Mammary epithelial cell (primary cell): ENCODE data around the gene DERL3.

Experiments used
- EZH2 ChIP-seq: IDR thresholded peaks from 2 replicates; pipeline ENCODE4 v1.6.1; 2012; ENCODE audit warnings: low read length, inconsistent platforms, borderline replicate concordance
- TF ChIP-seq, protein P1 (sequence below), 2 donors: IDR thresholded peaks in 1 of 2; conservative IDR thresholded peaks in 1 of 2; 2 replicates each; pipeline ENCODE4 v1.5.1; 2011 to 2012; ENCODE audit warnings: inconsistent platforms in 2 of 2, low read length in 2 of 2, mild to moderate bottlenecking in 2 of 2, control low read depth in 1 of 2, low read depth in 1 of 2; ENCODE audit not compliant: insufficient read depth in 1 of 2; ENCODE audit errors: extremely low read depth in 1 of 2

DNA sequence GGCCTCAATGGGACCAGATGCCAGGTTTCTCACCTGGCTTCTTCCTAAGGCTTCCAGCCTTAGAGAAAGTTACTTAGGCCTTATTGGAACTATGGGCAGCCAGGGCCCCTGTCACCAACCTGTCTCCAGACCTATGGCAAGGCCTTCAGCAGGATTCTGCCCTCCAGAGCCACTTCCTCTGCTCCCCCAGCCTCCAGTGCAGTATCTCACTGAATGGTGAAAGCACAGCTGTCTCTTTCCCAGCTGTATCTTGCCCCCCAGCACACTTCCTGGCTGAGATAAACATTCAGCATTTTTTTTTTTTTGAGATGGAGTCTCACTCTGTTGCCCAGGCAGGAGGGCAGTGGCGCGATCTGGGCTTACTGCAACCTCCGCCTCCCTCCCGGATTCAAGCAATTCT lies 20.4 kb upstream of the DERL3 start:
- TF ChIP-seq, protein P1, sequence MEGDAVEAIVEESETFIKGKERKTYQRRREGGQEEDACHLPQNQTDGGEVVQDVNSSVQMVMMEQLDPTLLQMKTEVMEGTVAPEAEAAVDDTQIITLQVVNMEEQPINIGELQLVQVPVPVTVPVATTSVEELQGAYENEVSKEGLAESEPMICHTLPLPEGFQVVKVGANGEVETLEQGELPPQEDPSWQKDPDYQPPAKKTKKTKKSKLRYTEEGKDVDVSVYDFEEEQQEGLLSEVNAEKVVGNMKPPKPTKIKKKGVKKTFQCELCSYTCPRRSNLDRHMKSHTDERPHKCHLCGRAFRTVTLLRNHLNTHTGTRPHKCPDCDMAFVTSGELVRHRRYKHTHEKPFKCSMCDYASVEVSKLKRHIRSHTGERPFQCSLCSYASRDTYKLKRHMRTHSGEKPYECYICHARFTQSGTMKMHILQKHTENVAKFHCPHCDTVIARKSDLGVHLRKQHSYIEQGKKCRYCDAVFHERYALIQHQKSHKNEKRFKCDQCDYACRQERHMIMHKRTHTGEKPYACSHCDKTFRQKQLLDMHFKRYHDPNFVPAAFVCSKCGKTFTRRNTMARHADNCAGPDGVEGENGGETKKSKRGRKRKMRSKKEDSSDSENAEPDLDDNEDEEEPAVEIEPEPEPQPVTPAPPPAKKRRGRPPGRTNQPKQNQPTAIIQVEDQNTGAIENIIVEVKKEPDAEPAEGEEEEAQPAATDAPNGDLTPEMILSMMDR (conservative IDR thresholded peaks at IDR 0.05 in 1 of 2, IDR thresholded peaks at IDR 0.05 in 1 of 2; ENCODE audit: extremely low read depth in 1 of 2, insufficient read depth in 1 of 2, low read depth in 1 of 2, low read length in 2 of 2): no peak
- no peak for TF ChIP-seq EZH2
